ENCODE data around the gene PPARG. TPM values are rescaled to one million over a fixed set of nuclear protein-coding genes. Genes with fewer than 3 reads are reported as not detected.

Gene PPARG
- total RNA-seq, 1 donor from 2014 or later: 128 TPM

DNA sequence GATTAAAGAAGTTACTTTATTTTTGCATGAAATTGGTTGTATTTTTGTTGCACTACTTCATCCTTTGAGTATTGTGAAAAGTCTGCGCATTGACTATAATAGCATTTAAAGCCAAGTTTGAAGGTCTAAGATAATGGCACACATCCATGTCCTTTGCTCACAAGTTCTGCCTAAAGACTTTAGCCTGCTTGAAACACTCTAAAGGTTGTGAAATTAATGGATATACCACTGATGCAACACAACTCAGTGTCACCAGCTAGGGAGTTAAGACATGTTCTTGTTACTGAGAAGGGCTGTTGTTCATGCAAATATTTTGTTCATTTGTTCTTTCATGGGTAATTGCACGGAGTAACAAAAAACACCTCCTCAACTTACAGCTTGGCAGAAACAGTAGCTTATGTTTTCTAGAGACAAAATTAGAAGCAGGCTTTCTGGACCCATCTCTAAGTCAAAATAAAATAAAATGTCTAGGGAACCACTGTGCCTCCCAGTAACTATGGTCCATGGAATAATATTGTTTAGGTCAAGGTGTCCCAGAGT lies 83.9 kb downstream of the PPARG start:
- Histone ChIP-seq H3K27me3 (ENCODE audit: low read depth) (no peaks in the 10 kb centered on the region), H3K4me3 (no peak overlapping the region), H3K4me1 (peaks cover 12% of the 10 kb centered on the region), H3K36me3 (no peaks in the 10 kb centered on the region), H3K27ac (no peak overlapping the region), H3K9me3 (no peaks in the 10 kb centered on the region)
- DNase-seq (no peak), ATAC-seq (peak; percentile 16 to 23)
- intact Hi-C loops (cut with DNase I): no loop called here
- TF ChIP-seq, protein P1, sequence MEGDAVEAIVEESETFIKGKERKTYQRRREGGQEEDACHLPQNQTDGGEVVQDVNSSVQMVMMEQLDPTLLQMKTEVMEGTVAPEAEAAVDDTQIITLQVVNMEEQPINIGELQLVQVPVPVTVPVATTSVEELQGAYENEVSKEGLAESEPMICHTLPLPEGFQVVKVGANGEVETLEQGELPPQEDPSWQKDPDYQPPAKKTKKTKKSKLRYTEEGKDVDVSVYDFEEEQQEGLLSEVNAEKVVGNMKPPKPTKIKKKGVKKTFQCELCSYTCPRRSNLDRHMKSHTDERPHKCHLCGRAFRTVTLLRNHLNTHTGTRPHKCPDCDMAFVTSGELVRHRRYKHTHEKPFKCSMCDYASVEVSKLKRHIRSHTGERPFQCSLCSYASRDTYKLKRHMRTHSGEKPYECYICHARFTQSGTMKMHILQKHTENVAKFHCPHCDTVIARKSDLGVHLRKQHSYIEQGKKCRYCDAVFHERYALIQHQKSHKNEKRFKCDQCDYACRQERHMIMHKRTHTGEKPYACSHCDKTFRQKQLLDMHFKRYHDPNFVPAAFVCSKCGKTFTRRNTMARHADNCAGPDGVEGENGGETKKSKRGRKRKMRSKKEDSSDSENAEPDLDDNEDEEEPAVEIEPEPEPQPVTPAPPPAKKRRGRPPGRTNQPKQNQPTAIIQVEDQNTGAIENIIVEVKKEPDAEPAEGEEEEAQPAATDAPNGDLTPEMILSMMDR (IDR thresholded peaks at IDR 0.05): no peak

DNA sequence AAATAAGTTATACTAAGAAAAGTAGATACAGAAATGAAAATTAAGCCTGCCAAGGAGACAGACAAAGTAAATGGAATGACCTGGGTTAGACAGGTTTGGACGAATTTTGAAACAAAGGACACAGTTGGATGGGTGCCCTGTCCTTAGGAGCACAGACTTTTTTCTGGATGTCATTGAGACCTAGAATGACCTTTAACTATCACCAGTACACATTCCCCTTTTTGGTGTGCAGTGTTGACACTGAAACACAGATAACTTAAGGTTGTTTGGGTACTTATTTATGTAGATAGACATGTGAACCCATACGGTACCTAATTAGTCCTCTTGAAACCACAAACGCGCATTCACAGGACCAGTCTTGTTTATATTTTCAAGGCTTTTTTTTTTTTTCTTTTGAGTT lies 86.7 kb downstream of the PPARG start:
- ATAC-seq (no peak), DNase-seq (no peak)
- H3K4me1 ChIP-seq: peaks cover 15% of the 10 kb centered on the region
- no peaks in the 10 kb centered on the region for H3K36me3 ChIP-seq
- no peaks in the 10 kb centered on the region for H3K9me3 ChIP-seq
- intact Hi-C loops (cut with DNase I): no loop called here
- TF ChIP-seq, protein P1 (IDR thresholded peaks at IDR 0.05): no peak
- no peak overlapping the region for H3K27ac ChIP-seq
- no peak overlapping the region for H3K4me3 ChIP-seq
- H3K27me3 ChIP-seq (ENCODE audit: low read depth): no peaks in the 10 kb centered on the region

- Histone ChIP-seq H3K4me3 (no peak overlapping the region), H3K27me3 (ENCODE audit: low read depth) (no peaks in the 10 kb centered on the region), H3K27ac (no peak overlapping the region), H3K4me1 (peaks cover 7% of the 10 kb centered on the region), H3K9me3 (no peaks in the 10 kb centered on the region), H3K36me3 (peaks cover 19% of the 10 kb centered on the region)
- DNase-seq (no peak), ATAC-seq (no peak)
- intact Hi-C loops (cut with DNase I): no loop called here
- TF ChIP-seq, protein P1 (IDR thresholded peaks at IDR 0.05): no peak
These were observed 91.0 kb downstream of the PPARG start for GRCh38 chr3:12379640-12380429.

DNA sequence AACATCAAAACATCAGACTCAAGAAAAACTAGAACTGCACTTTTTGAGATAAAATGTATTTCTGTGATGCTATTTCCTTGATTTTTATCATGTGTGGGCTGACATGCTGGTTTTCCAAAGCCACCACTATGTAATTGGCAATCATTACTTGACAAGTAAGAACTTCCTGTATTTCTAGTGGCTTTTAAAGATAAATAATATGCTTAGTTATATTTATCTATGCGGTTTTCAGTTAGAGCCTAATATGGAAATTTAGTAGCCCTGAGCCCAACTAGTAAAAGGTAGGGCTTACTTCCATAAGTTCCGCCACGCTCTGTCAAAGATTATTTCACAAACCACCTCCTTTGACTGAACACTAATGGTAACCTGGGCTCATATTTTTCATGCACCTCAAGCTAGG lies 91.6 kb downstream of the PPARG start:
- Histone ChIP-seq H3K27ac (no peak overlapping the region), H3K36me3 (peaks cover 19% of the 10 kb centered on the region), H3K9me3 (no peaks in the 10 kb centered on the region), H3K27me3 (ENCODE audit: low read depth) (no peaks in the 10 kb centered on the region), H3K4me3 (no peak overlapping the region), H3K4me1 (peaks cover 7% of the 10 kb centered on the region)
- intact Hi-C loops (cut with DNase I): no loop called here
- ATAC-seq (no peak), DNase-seq (no peak)
- TF ChIP-seq, protein P1 (IDR thresholded peaks at IDR 0.05): no peak

DNA sequence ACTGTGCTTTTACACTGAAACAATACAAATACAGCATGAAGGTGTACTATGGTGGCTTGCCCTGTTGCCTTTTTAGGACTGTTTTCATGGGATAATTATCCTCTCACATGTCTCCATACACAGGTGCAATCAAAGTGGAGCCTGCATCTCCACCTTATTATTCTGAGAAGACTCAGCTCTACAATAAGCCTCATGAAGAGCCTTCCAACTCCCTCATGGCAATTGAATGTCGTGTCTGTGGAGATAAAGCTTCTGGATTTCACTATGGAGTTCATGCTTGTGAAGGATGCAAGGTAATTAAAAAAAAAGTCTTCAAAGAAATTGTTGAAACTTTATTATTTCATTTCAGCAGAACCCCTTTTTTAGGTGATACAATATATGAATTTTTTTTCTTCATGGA lies 92.3 kb downstream of the PPARG start:
- H3K4me3 ChIP-seq: no peak overlapping the region
- H3K27ac ChIP-seq: no peak overlapping the region
- peaks cover 7% of the 10 kb centered on the region for H3K4me1 ChIP-seq
- DNase-seq (no peak), ATAC-seq (no peak)
- H3K27me3 ChIP-seq (ENCODE audit: low read depth): no peaks in the 10 kb centered on the region
- TF ChIP-seq, protein P1 (IDR thresholded peaks at IDR 0.05): no peak
- H3K9me3 ChIP-seq: no peaks in the 10 kb centered on the region
- intact Hi-C loops (cut with DNase I): no loop called here
- peaks cover 19% of the 10 kb centered on the region for H3K36me3 ChIP-seq

Data from lower lobe of right lung (tissue), 2 donors.